Measurements from ENCODE around the gene GATA1. TPM values are rescaled to one million over a fixed set of nuclear protein-coding genes. Genes with fewer than 3 reads are reported as not detected.

GATA1 gene
- total RNA-seq, 4 donors from 2014 or later = not detected

DNA sequence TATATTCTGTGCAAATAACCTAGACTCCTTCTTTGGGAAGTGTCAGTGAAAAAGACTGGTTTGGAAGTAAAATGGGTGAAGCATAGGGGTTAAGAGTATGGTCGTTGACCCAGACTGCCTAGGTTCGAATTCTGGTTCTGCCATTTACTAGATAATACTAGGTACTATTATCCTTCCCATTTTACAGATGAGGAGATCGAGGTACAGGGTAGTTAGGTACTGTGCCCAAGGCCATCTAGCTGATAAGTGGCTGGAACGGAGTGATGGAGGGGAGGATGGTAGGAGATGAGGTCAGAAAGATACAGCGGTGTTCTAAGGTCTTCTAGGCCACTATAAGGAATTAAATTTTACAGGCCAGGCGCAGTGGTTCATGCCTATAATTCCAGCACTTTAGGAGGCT, 13.8 kb upstream of the GATA1 start:
- 92 to 93% methylated on average over 6 of the region's 6 CpGs for WGBS, 2 donors
- Histone ChIP-seq H3K4me3 (replicated peaks in 1 of 3) (no peak overlapping the region), H3K27me3 (no peaks in the 10 kb centered on the region), H3K36me3 (no peaks in the 10 kb centered on the region), H3K9me3 (no peaks in the 10 kb centered on the region), H3K4me1 (no peaks in the 10 kb centered on the region), H3K27ac (no peak overlapping the region)
- DNase-seq = no peak
- TF ChIP-seq, protein P1, sequence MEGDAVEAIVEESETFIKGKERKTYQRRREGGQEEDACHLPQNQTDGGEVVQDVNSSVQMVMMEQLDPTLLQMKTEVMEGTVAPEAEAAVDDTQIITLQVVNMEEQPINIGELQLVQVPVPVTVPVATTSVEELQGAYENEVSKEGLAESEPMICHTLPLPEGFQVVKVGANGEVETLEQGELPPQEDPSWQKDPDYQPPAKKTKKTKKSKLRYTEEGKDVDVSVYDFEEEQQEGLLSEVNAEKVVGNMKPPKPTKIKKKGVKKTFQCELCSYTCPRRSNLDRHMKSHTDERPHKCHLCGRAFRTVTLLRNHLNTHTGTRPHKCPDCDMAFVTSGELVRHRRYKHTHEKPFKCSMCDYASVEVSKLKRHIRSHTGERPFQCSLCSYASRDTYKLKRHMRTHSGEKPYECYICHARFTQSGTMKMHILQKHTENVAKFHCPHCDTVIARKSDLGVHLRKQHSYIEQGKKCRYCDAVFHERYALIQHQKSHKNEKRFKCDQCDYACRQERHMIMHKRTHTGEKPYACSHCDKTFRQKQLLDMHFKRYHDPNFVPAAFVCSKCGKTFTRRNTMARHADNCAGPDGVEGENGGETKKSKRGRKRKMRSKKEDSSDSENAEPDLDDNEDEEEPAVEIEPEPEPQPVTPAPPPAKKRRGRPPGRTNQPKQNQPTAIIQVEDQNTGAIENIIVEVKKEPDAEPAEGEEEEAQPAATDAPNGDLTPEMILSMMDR (IDR thresholded peaks at IDR 0.05) = no peak
- no peak for TF ChIP-seq POLR2A (IDR thresholded peaks at IDR 0.05)
- intact Hi-C loops (cut with DNase I) = no loop called here

DNA sequence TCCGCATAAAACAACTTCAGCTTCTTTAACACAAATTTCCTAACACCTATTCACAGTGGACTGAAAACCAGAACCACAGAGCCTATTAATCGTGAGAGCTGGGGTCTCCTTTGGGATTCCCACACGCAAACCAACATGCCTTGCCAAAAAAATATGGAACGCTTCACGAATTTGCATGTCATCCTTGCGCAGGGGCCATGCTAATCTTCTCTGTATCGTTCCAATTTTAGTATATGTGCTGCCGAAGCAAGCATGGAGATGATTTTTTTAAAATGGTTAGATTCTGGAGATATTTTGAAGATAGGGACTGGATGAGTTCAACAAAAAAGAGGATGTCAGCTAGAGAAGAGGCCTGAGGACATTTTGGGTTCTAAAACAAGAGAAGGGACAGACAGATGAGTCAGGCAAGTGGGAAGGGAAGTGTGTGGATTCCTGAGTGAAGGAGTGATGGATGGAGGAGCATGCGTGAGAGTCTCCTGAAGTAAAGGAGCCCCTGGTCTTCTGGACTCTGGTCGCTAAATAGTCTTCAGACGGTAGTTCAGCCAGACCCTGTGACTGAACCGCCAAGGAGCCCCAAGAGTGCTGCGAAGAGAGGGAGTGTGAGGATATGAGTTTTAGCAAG, 9.5 kb upstream of the GATA1 start:
- WGBS, 2 donors = 64 to 82% methylated on average over 13 of the region's 13 CpGs
- Histone ChIP-seq H3K36me3 (no peaks in the 10 kb centered on the region), H3K9me3 (no peaks in the 10 kb centered on the region), H3K27ac (no peak overlapping the region), H3K4me3 (replicated peaks in 1 of 3) (no peak overlapping the region), H3K4me1 (no peaks in the 10 kb centered on the region), H3K27me3 (no peaks in the 10 kb centered on the region)
- intact Hi-C loops (cut with DNase I) = no loop called here
- TF ChIP-seq POLR2A (IDR thresholded peaks at IDR 0.05) = no peak
- TF ChIP-seq, protein P1 (IDR thresholded peaks at IDR 0.05) = no peak
- no peak for DNase-seq

DNA sequence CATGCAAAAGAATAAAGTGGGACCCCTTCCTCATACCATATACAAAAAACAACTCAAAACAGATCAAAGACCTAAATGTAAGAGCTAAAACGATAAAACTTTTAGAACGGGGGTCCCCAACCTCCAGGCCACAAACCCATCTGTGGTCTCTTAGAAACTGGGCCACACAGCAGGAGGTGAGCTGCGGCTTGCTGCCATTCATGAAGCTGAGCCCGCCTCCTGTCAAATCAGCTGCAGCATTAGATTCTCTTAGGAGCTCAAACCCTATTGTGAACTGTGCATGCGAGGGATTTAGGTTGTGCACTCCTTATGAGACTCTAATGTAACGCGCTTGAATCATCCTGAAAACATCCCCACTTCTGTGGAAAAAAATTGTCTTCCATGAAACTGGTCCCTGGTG, 7.0 kb upstream of the GATA1 start:
- H3K36me3 ChIP-seq = no peaks in the 10 kb centered on the region
- H3K9me3 ChIP-seq = no peaks in the 10 kb centered on the region
- no peaks in the 10 kb centered on the region for H3K27me3 ChIP-seq
- no peak overlapping the region for H3K27ac ChIP-seq
- H3K4me1 ChIP-seq = no peaks in the 10 kb centered on the region
- WGBS, 2 donors = 70 to 89% methylated on average over 7 of the region's 7 CpGs
- intact Hi-C loops (cut with DNase I) = no loop called here
- H3K4me3 ChIP-seq (replicated peaks in 1 of 3) = no peak overlapping the region
- TF ChIP-seq, protein P1 (IDR thresholded peaks at IDR 0.05) = no peak
- no peak for TF ChIP-seq POLR2A (IDR thresholded peaks at IDR 0.05)
- DNase-seq = no peak

DNA sequence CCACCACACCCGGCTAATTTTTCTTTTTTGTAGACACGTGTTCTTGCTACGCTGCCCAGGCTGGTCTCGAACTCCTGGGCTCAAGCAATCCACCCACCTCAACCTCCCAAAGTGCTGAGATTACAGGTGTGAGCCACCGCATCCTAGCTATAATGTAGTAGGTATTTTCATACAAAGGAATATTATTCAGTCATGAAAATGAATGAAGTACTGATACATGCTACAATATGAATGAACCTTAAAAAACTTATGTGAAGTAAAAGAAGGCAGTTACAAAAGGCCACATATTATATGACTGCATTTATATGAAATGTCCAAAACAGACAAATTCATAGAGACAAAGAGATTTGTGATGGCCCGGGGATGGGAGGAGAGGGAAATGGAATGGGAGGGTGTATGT, 4.7 kb upstream of the GATA1 start:
- Histone ChIP-seq H3K27ac (no peak overlapping the region), H3K36me3 (no peaks in the 10 kb centered on the region), H3K4me3 (replicated peaks in 1 of 3) (no peak overlapping the region), H3K27me3 (no peaks in the 10 kb centered on the region), H3K4me1 (no peaks in the 10 kb centered on the region), H3K9me3 (no peaks in the 10 kb centered on the region)
- 89 to 97% methylated on average over 6 of the region's 6 CpGs for WGBS, 2 donors
- no peak for TF ChIP-seq POLR2A (IDR thresholded peaks at IDR 0.05)
- no peak for DNase-seq
- intact Hi-C loops (cut with DNase I) = no loop called here

GRCh38 chrX:48782216-48782615, 4.2 kb upstream of the GATA1 start:
- Histone ChIP-seq H3K4me3 (replicated peaks in 1 of 3) (no peak overlapping the region), H3K4me1 (no peaks in the 10 kb centered on the region), H3K36me3 (no peaks in the 10 kb centered on the region), H3K27me3 (no peaks in the 10 kb centered on the region), H3K9me3 (no peaks in the 10 kb centered on the region), H3K27ac (no peak overlapping the region)
- TF ChIP-seq, protein P1 (IDR thresholded peaks at IDR 0.05) = no peak
- no peak for TF ChIP-seq POLR2A (IDR thresholded peaks at IDR 0.05)
- intact Hi-C loops (cut with DNase I) = no loop called here
- WGBS, 2 donors = 74 to 79% methylated on average over 2 of the region's 2 CpGs
- no peak for DNase-seq
